IPS DF 6.9 (cell line): ENCODE data around the gene TXNL4A.

ENCODE experiments used
- DNase-seq: peaks from one replicate; pipeline ENCODE4 v3.0.0-alpha.2; 2013; ENCODE audit warnings: low read depth, low spot score
- H3K27ac ChIP-seq: one replicate; pipeline ENCODE4 v1.5.1; 2013; ENCODE audit warnings: low read length, control low read depth
- H3K27me3 ChIP-seq: 2 replicates; pipeline ENCODE4 v1.6.1; 2013; ENCODE audit warnings: mild to moderate bottlenecking, low read length; ENCODE audit not compliant: control insufficient read depth, insufficient read depth
- H3K36me3 ChIP-seq: 2 replicates; pipeline ENCODE4 v1.6.1; 2013; ENCODE audit warnings: low read length; ENCODE audit not compliant: control insufficient read depth, insufficient read depth
- H3K4me1 ChIP-seq: 2 replicates; pipeline ENCODE4 v1.6.1; 2013; ENCODE audit warnings: low read length; ENCODE audit not compliant: control insufficient read depth, insufficient read depth
- H3K4me3 ChIP-seq: 2 replicates; pipeline ENCODE4 v1.5.1; 2013; ENCODE audit warnings: mild to moderate bottlenecking, low read length
- H3K9me3 ChIP-seq: 2 replicates; pipeline ENCODE4 v1.6.1; 2013; ENCODE audit warnings: low read length, inconsistent platforms; ENCODE audit not compliant: control insufficient read depth, insufficient read depth
- WGBS: extraction: QIAGEN DNeasy Blood & Tissue Kit; methylation state at CpG from one replicate; pipeline ENCODE4 v1.1.7; 2013; ENCODE audit warnings: mixed read lengths, missing lambda C conversion rate; ENCODE audit not compliant: insufficient read length, insufficient coverage; 5-methylcytosine and 5-hydroxymethylcytosine counted together

Gene TXNL4A

GRCh38 chr18:79936641-79937040 lies 51.7 kb downstream of the TXNL4A start:
- no CpG with 5 or more reads among the region's 12 CpGs for WGBS
- Histone ChIP-seq H3K36me3 (no peaks in the 10 kb centered on the region), H3K4me3 (no peak overlapping the region), H3K9me3 (no peaks in the 10 kb centered on the region), H3K4me1 (no peaks in the 10 kb centered on the region), H3K27ac (no peak overlapping the region), H3K27me3 (no peaks in the 10 kb centered on the region)
- no peak for DNase-seq

GRCh38 chr18:79935925-79936324 lies 52.4 kb downstream of the TXNL4A start:
- no CpG with 5 or more reads among the region's 6 CpGs for WGBS
- H3K9me3 ChIP-seq: no peaks in the 10 kb centered on the region
- H3K36me3 ChIP-seq: no peaks in the 10 kb centered on the region
- no peaks in the 10 kb centered on the region for H3K27me3 ChIP-seq
- H3K4me3 ChIP-seq: no peak overlapping the region
- no peaks in the 10 kb centered on the region for H3K4me1 ChIP-seq
- H3K27ac ChIP-seq: no peak overlapping the region
- DNase-seq: no peak

GRCh38 chr18:79935499-79935898 lies 52.9 kb downstream of the TXNL4A start:
- no peaks in the 10 kb centered on the region for H3K9me3 ChIP-seq
- no peaks in the 10 kb centered on the region for H3K27me3 ChIP-seq
- H3K4me1 ChIP-seq: no peaks in the 10 kb centered on the region
- WGBS: no CpG with 5 or more reads among the region's 3 CpGs
- no peak overlapping the region for H3K4me3 ChIP-seq
- no peak overlapping the region for H3K27ac ChIP-seq
- no peak for DNase-seq
- no peaks in the 10 kb centered on the region for H3K36me3 ChIP-seq

GRCh38 chr18:79935098-79935480 lies 53.3 kb downstream of the TXNL4A start:
- no CpG with 5 or more reads among the region's 5 CpGs for WGBS
- Histone ChIP-seq H3K4me3 (no peak overlapping the region), H3K9me3 (no peaks in the 10 kb centered on the region), H3K4me1 (no peaks in the 10 kb centered on the region), H3K27me3 (no peaks in the 10 kb centered on the region), H3K27ac (no peak overlapping the region), H3K36me3 (no peaks in the 10 kb centered on the region)
- DNase-seq: no peak

GRCh38 chr18:79934311-79935097 lies 53.9 kb downstream of the TXNL4A start:
- no CpG with 5 or more reads among the region's 8 CpGs for WGBS
- no peak for DNase-seq
- H3K4me1 ChIP-seq: no peaks in the 10 kb centered on the region
- H3K4me3 ChIP-seq: no peak overlapping the region
- no peaks in the 10 kb centered on the region for H3K27me3 ChIP-seq
- H3K27ac ChIP-seq: no peak overlapping the region
- H3K36me3 ChIP-seq: no peaks in the 10 kb centered on the region
- no peaks in the 10 kb centered on the region for H3K9me3 ChIP-seq

- Histone ChIP-seq H3K9me3 (no peaks in the 10 kb centered on the region), H3K4me3 (no peak overlapping the region), H3K36me3 (no peaks in the 10 kb centered on the region), H3K4me1 (no peaks in the 10 kb centered on the region), H3K27ac (no peak overlapping the region), H3K27me3 (no peaks in the 10 kb centered on the region)
- no peak for DNase-seq
- no CpG with 5 or more reads among the region's 10 CpGs for WGBS
Observed at GRCh38 chr18:79933765-79934164, 54.6 kb downstream of the TXNL4A start.

GRCh38 chr18:79932907-79933306 lies 55.5 kb downstream of the TXNL4A start:
- H3K9me3 ChIP-seq: no peaks in the 10 kb centered on the region
- H3K4me3 ChIP-seq: no peak overlapping the region
- no CpG with 5 or more reads among the region's 3 CpGs for WGBS
- no peaks in the 10 kb centered on the region for H3K27me3 ChIP-seq
- H3K36me3 ChIP-seq: no peaks in the 10 kb centered on the region
- no peaks in the 10 kb centered on the region for H3K4me1 ChIP-seq
- DNase-seq: no peak
- no peak overlapping the region for H3K27ac ChIP-seq

GRCh38 chr18:79931475-79931874 lies 56.9 kb downstream of the TXNL4A start:
- DNase-seq: no peak
- Histone ChIP-seq H3K36me3 (no peaks in the 10 kb centered on the region), H3K4me3 (no peak overlapping the region), H3K9me3 (no peaks in the 10 kb centered on the region), H3K27ac (no peak overlapping the region), H3K4me1 (no peaks in the 10 kb centered on the region), H3K27me3 (no peaks in the 10 kb centered on the region)
- WGBS: no CpG with 5 or more reads among the region's 2 CpGs

GRCh38 chr18:79930020-79930642 lies 58.2 kb downstream of the TXNL4A start:
- H3K4me3 ChIP-seq: no peak overlapping the region
- H3K27ac ChIP-seq: no peak overlapping the region
- H3K36me3 ChIP-seq: no peaks in the 10 kb centered on the region
- H3K4me1 ChIP-seq: 0 out of 2 replicates have a peak, but pooled peaks cover 2% of the 10 kb centered on the region
- H3K27me3 ChIP-seq: no peaks in the 10 kb centered on the region
- DNase-seq: no peak
- WGBS: no CpG with 5 or more reads among the region's 2 CpGs
- no peaks in the 10 kb centered on the region for H3K9me3 ChIP-seq

- WGBS: no CpG with 5 or more reads among the region's 9 CpGs
- H3K4me1 ChIP-seq: 0 out of 2 replicates have a peak, but pooled peaks cover 2% of the 10 kb centered on the region
- no peak overlapping the region for H3K27ac ChIP-seq
- DNase-seq: no peak
- H3K36me3 ChIP-seq: no peaks in the 10 kb centered on the region
- no peaks in the 10 kb centered on the region for H3K27me3 ChIP-seq
- no peaks in the 10 kb centered on the region for H3K9me3 ChIP-seq
- H3K4me3 ChIP-seq: no peak overlapping the region
Observed at GRCh38 chr18:79928563-79928960, 59.8 kb downstream of the TXNL4A start.
